Measurements from ENCODE around the gene SYNGR1.
"Not testable (repeated sequence)": the region's sequence is repeated elsewhere in the genome, so short reads cannot be mapped to it uniquely, and the experiment has no call there.

The SYNGR1 gene

GRCh38 chr22:39319284-39320022 lies 30.3 kb upstream of the SYNGR1 start, which contains the start of gene RPL3:
RPL3 (minus strand) TSS chr22:39319623; CDS start chr22:39319597, 26 bp downstream.
- WGBS, result under 1% methylated on average over 62 of the region's 65 CpGs
- peak; percentile 98 for DNase-seq
- H3K79me1 ChIP-seq (replicated peaks; ENCODE audit: low read length, poor library complexity, severe bottlenecking), result no peaks in the 10 kb centered on the region

GRCh38 chr22:39320616-39321029 lies 29.2 kb upstream of the SYNGR1 start:
- H3K23ac ChIP-seq (ENCODE audit: low read length in 2 of 2); H2BK5ac ChIP-seq (ENCODE audit: low read depth, low read length, poor library complexity, severe bottlenecking); H3K4me2 ChIP-seq (ENCODE audit: low read length, poor library complexity, severe bottlenecking); H4K91ac ChIP-seq (ENCODE audit: low read length); H3K9me3 ChIP-seq (ENCODE audit: control insufficient read depth, low read length); H2AFZ ChIP-seq (ENCODE audit: low read depth, low read length); H3K14ac ChIP-seq (ENCODE audit: low read length in 2 of 2); H3K4me1 ChIP-seq (ENCODE audit: control insufficient read depth, insufficient read depth, low read depth, low read length); H3K27me3 ChIP-seq (ENCODE audit: control insufficient read depth in 1 of 2, insufficient read depth in 1 of 2, low read length in 2 of 2); DNase-seq; H3K79me1 ChIP-seq (replicated peaks; ENCODE audit: low read length, poor library complexity, severe bottlenecking); H3K27ac ChIP-seq (ENCODE audit: low read length, poor library complexity, severe bottlenecking); H2BK15ac ChIP-seq (ENCODE audit: low read depth, poor library complexity, severe bottlenecking): not testable (repeated sequence)
- Histone ChIP-seq H2BK12ac (ENCODE audit: low read length in 2 of 2) (peak overlapping the region; percentile 0 to 82), H3K4ac (ENCODE audit: low read depth in 1 of 2, low read length in 2 of 2) (peak overlapping the region in 1 of 2 experiments; percentile 8), H3K4me3 (ENCODE audit: insufficient read depth in 1 of 2, low read depth in 1 of 2, low read length in 2 of 2) (peak overlapping the region in 1 of 2 experiments; percentile 99), H2BK120ac (ENCODE audit: low read depth, low read length) (peak overlapping the region; percentile 52), H2AK5ac (ENCODE audit: low read length, severe bottlenecking) (peak overlapping the region; percentile 29), H3K9ac (ENCODE audit: low read length) (peak overlapping the region; percentile 100), H4K8ac (ENCODE audit: low read length) (peak overlapping the region; percentile 98), H3K36me3 (ENCODE audit: control insufficient read depth in 1 of 2, insufficient read depth in 2 of 2, low read depth in 1 of 2, low read length in 2 of 2) (peaks cover 18 to 31% of the 10 kb centered on the region in 2 experiments), H3K18ac (ENCODE audit: low read depth in 1 of 2, low read length in 2 of 2) (peak overlapping the region in 1 of 2 experiments; percentile 22)
- WGBS, result 91% methylated on average over 24 of the region's 24 CpGs

More at GRCh38 chr22:39319284-39320022, 30.3 kb upstream of the SYNGR1 start, which contains the start of gene RPL3:
- peaks cover 30 to 43% of the 10 kb centered on the region in 2 experiments for H3K36me3 ChIP-seq (ENCODE audit: control insufficient read depth in 1 of 2, insufficient read depth in 2 of 2, low read depth in 1 of 2, low read length in 2 of 2)
- H3K4me3 ChIP-seq (ENCODE audit: insufficient read depth in 1 of 2, low read depth in 1 of 2, low read length in 2 of 2), result peak within 1 kb of the TSS; percentile 84 to 99
- H3K4ac ChIP-seq (ENCODE audit: low read depth in 1 of 2, low read length in 2 of 2), result peak within 1 kb of the TSS; percentile 81 to 98
- peaks cover 17% of the 10 kb centered on the region for H3K4me1 ChIP-seq (ENCODE audit: control insufficient read depth, insufficient read depth, low read depth, low read length)
- peak within 1 kb of the TSS; percentile 8 to 93 for H3K14ac ChIP-seq (ENCODE audit: low read length in 2 of 2)
- H3K4me2 ChIP-seq (ENCODE audit: low read length, poor library complexity, severe bottlenecking), result peak within 1 kb of the TSS; percentile 94
- no peak within 1 kb of the TSS for H3K23ac ChIP-seq (ENCODE audit: low read length in 2 of 2)
- no peaks in the 10 kb centered on the region for H3K9me3 ChIP-seq (ENCODE audit: control insufficient read depth, low read length)
- H3K18ac ChIP-seq (ENCODE audit: low read depth in 1 of 2, low read length in 2 of 2), result peak within 1 kb of the TSS; percentile 83 to 98
- H4K91ac ChIP-seq (ENCODE audit: low read length), result peak within 1 kb of the TSS; percentile 92
- H3K27ac ChIP-seq (ENCODE audit: low read length, poor library complexity, severe bottlenecking), result peak within 1 kb of the TSS; percentile 97
- peak within 1 kb of the TSS; percentile 82 for H2BK15ac ChIP-seq (ENCODE audit: low read depth, poor library complexity, severe bottlenecking)
- peak within 1 kb of the TSS; percentile 21 for H2AFZ ChIP-seq (ENCODE audit: low read depth, low read length)
- H4K8ac ChIP-seq (ENCODE audit: low read length), result peak within 1 kb of the TSS; percentile 97
- H2BK5ac ChIP-seq (ENCODE audit: low read depth, low read length, poor library complexity, severe bottlenecking), result peak within 1 kb of the TSS; percentile 68
- no peaks in the 10 kb centered on the region for H3K27me3 ChIP-seq (ENCODE audit: control insufficient read depth in 1 of 2, insufficient read depth in 1 of 2, low read length in 2 of 2)
- H3K9ac ChIP-seq (ENCODE audit: low read length), result peak within 1 kb of the TSS; percentile 100
- H2AK5ac ChIP-seq (ENCODE audit: low read length, severe bottlenecking), result peak within 1 kb of the TSS; percentile 72
- H2BK120ac ChIP-seq (ENCODE audit: low read depth, low read length), result peak within 1 kb of the TSS; percentile 61
- H2BK12ac ChIP-seq (ENCODE audit: low read length in 2 of 2), result peak within 1 kb of the TSS in 1 of 2 experiments; percentile 60

- Histone ChIP-seq H3K4me1 (ENCODE audit: control insufficient read depth, insufficient read depth, low read depth, low read length) (peaks cover 4% of the 10 kb centered on the region), H3K79me1 (replicated peaks; ENCODE audit: low read length, poor library complexity, severe bottlenecking) (no peaks in the 10 kb centered on the region), H3K9me3 (ENCODE audit: control insufficient read depth, low read length) (no peaks in the 10 kb centered on the region), H3K14ac (ENCODE audit: low read length in 2 of 2) (no peak overlapping the region), H3K27ac (ENCODE audit: low read length, poor library complexity, severe bottlenecking) (no peak overlapping the region), H2BK5ac (ENCODE audit: low read depth, low read length, poor library complexity, severe bottlenecking) (no peak overlapping the region), H2BK12ac (ENCODE audit: low read length in 2 of 2) (no peak overlapping the region), H3K36me3 (ENCODE audit: control insufficient read depth in 1 of 2, insufficient read depth in 2 of 2, low read depth in 1 of 2, low read length in 2 of 2) (no peaks in the 10 kb centered on the region), H3K9ac (ENCODE audit: low read length) (no peak overlapping the region), H2BK15ac (ENCODE audit: low read depth, poor library complexity, severe bottlenecking) (no peak overlapping the region), H2AFZ (ENCODE audit: low read depth, low read length) (no peak overlapping the region), H4K91ac (ENCODE audit: low read length) (no peak overlapping the region), H2BK120ac (ENCODE audit: low read depth, low read length) (no peak overlapping the region), H4K8ac (ENCODE audit: low read length) (no peak overlapping the region), H3K27me3 (ENCODE audit: control insufficient read depth in 1 of 2, insufficient read depth in 1 of 2, low read length in 2 of 2) (no peaks in the 10 kb centered on the region), H3K4ac (ENCODE audit: low read depth in 1 of 2, low read length in 2 of 2) (no peak overlapping the region), H3K23ac (ENCODE audit: low read length in 2 of 2) (no peak overlapping the region), H3K4me2 (ENCODE audit: low read length, poor library complexity, severe bottlenecking) (no peak overlapping the region), H3K18ac (ENCODE audit: low read depth in 1 of 2, low read length in 2 of 2) (no peak overlapping the region), H3K4me3 (ENCODE audit: insufficient read depth in 1 of 2, low read depth in 1 of 2, low read length in 2 of 2) (no peak overlapping the region), H2AK5ac (ENCODE audit: low read length, severe bottlenecking) (no peak overlapping the region)
- WGBS, result 47% methylated on average over 2 of the region's 2 CpGs
- DNase-seq, result peak; percentile 26
Observed at GRCh38 chr22:39325392-39325932, 24.3 kb upstream of the SYNGR1 start.

- no peaks in the 10 kb centered on the region for H3K9me3 ChIP-seq (ENCODE audit: control insufficient read depth, low read length)
- no peak overlapping the region for H2BK12ac ChIP-seq (ENCODE audit: low read length in 2 of 2)
- no peaks in the 10 kb centered on the region for H3K27me3 ChIP-seq (ENCODE audit: control insufficient read depth in 1 of 2, insufficient read depth in 1 of 2, low read length in 2 of 2)
- no peak overlapping the region for H4K91ac ChIP-seq (ENCODE audit: low read length)
- H2AFZ ChIP-seq (ENCODE audit: low read depth, low read length), result no peak overlapping the region
- no peaks in the 10 kb centered on the region for H3K79me1 ChIP-seq (replicated peaks; ENCODE audit: low read length, poor library complexity, severe bottlenecking)
- no peak overlapping the region for H3K9ac ChIP-seq (ENCODE audit: low read length)
- H3K27ac ChIP-seq (ENCODE audit: low read length, poor library complexity, severe bottlenecking), result no peak overlapping the region
- H3K36me3 ChIP-seq (ENCODE audit: control insufficient read depth in 1 of 2, insufficient read depth in 2 of 2, low read depth in 1 of 2, low read length in 2 of 2), result no peaks in the 10 kb centered on the region
- 90% methylated on average over 16 of the region's 18 CpGs for WGBS
- H2AK5ac ChIP-seq (ENCODE audit: low read length, severe bottlenecking), result no peak overlapping the region
- no peak overlapping the region for H2BK120ac ChIP-seq (ENCODE audit: low read depth, low read length)
- H3K4me3 ChIP-seq (ENCODE audit: insufficient read depth in 1 of 2, low read depth in 1 of 2, low read length in 2 of 2), result no peak overlapping the region
- no peak for DNase-seq
- no peak overlapping the region for H3K14ac ChIP-seq (ENCODE audit: low read length in 2 of 2)
- H3K4ac ChIP-seq (ENCODE audit: low read depth in 1 of 2, low read length in 2 of 2), result no peak overlapping the region
- no peak overlapping the region for H3K18ac ChIP-seq (ENCODE audit: low read depth in 1 of 2, low read length in 2 of 2)
- H4K8ac ChIP-seq (ENCODE audit: low read length), result no peak overlapping the region
- no peak overlapping the region for H3K23ac ChIP-seq (ENCODE audit: low read length in 2 of 2)
- H2BK15ac ChIP-seq (ENCODE audit: low read depth, poor library complexity, severe bottlenecking), result no peak overlapping the region
- H3K4me1 ChIP-seq (ENCODE audit: control insufficient read depth, insufficient read depth, low read depth, low read length), result peaks cover 2% of the 10 kb centered on the region
- no peak overlapping the region for H2BK5ac ChIP-seq (ENCODE audit: low read depth, low read length, poor library complexity, severe bottlenecking)
- no peak overlapping the region for H3K4me2 ChIP-seq (ENCODE audit: low read length, poor library complexity, severe bottlenecking)
Observed at GRCh38 chr22:39327995-39328754, 21.6 kb upstream of the SYNGR1 start.
